HG02759 (cell line): ENCODE data around the gene CTSF.
A peak's percentile ranks its signal among the peaks of the same experiment; 100 is the strongest.
"Not testable (repeated sequence)": the region's sequence is repeated elsewhere in the genome, so short reads cannot be mapped to it uniquely, and the experiment has no call there.

Experiments
- ATAC-seq: cut with Tn5 transposase; IDR thresholded peaks from one replicate; pipeline ENCODE4 v1.9.1; 2021; ENCODE audit warnings: mild to moderate bottlenecking, moderate library complexity; ENCODE audit not compliant: unreplicated experiment

Gene CTSF

GRCh38 chr11:66559866-66560676, 8.3 kb downstream of the CTSF start:
- no peak for ATAC-seq

DNA sequence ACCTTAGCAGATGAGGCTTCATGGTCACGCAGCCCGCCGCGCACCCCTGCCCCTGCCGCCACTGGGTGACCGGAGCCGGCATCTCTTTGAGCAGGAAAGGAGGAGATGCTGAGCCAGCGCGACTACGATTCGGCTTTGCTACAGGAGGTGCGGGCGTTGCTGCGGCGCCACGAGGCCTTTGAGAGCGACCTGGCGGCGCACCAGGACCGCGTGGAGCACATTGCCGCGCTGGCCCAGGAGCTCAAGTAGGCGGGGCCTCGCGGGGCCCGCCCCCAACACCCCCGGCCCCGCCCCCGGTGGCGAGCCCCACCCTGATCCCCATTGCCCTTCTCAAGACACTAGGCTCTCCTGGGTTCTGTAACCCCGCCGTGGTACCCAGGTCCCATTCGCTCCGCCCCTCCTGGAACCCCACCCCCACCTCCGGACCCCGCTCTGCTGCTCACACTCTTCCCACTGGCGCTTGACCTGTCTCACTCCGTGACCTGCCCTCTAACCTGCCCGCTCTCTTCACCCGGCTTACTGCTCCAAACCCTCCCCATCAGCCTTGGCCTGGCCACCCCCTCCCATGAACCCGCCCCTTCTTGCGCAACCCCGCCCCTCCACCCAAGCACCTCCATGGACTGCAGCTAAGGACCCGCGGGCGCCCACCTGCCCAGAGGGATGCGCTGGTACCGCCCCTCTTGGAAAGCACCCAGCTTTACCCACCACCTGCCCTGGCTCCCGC, 9.1 kb downstream of the CTSF start:
- no peak for ATAC-seq

DNA sequence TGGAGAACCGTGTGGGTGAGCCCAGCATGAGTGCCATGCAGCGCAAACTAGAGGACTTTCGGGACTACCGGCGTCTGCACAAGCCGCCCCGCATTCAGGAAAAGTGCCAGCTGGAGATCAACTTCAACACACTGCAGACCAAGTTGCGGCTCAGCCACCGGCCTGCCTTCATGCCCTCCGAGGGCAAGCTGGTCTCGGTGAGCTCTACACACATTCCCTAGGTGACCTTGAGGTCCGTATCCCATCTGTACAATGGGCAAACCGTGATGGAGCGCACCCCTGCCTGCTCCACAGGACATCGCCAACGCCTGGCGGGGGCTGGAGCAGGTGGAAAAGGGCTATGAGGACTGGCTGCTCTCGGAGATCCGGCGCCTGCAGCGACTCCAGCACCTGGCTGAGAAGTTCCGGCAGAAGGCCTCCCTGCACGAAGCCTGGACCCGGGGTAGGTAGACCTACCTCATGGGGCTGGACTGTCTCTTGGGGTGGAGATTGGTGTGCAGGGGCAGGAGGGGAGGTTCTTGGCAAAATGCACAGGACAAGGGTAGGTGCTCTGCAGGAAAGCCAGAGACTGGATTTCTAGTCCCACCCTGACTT, 10.6 kb downstream of the CTSF start:
- ATAC-seq, result no peak

- ATAC-seq, result no peak
Measured at GRCh38 chr11:66556086-66556485, 12.3 kb downstream of the CTSF start.

DNA sequence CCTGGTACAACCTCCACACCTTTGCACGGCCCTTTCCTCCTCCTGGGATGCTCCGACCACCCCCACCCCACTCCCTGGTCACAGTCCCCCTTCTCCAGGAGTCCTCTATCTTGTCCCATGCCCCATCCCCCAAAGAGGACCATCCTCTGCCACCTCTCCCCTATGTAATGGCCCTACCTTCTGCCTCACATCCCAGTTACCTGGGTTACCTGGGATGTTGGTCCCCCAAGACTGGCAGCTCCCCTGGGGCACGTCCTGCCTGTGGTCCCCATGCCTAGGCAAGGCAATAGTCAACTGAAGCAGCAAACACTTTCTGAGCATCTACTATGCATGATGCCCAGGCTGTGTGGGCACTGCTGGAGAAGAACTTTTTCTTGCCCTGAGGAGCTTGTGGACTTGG, 13.0 kb downstream of the CTSF start:
- no peak for ATAC-seq

GRCh38 chr11:66554602-66555001, 13.8 kb downstream of the CTSF start:
- ATAC-seq, result no peak

DNA sequence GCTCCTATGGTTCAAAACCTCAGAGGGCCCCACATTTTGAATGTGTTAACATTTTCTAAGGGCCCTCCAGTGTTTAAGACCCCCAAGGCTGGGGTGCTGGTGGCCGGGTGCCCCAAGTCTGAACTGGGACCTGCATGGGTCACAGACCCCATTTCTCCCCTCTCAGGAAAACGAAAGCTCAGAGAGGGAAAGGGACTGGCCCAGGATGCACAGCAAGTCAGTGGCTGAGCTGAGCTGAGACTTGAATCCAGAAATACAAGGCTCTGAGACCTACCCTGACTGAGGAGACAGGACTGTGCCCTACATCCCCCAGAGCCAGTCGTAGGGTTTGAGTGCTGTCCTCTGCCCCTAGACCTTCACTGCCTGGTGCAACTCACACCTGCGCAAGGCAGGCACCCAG, 17.5 kb downstream of the CTSF start:
- no peak for ATAC-seq

- no peak for ATAC-seq
Measured at GRCh38 chr11:66549696-66550095, 18.7 kb downstream of the CTSF start.

- no peak for ATAC-seq
Measured at GRCh38 chr11:66548774-66549630, 19.4 kb downstream of the CTSF start.

- ATAC-seq, result no peak
Measured at GRCh38 chr11:66548041-66548440, 20.4 kb downstream of the CTSF start.

DNA sequence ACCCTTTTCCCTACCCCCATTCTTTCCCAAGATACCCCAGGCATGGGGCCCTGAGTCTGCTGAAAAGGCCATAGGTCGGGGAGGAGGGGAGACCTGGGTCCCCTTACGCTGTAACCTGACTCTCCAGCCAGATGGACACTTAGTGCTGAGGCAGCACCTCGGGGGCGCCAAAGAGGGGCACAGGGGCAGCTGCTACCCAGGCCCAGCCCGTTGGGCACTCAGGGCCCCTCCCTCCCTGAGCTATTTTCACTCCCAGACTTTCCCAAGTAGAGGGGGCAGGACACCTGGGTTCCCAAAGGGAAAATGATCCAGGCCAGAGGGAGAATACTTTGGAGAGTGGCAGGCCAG, 20.8 kb downstream of the CTSF start:
- ATAC-seq, result no peak

DNA sequence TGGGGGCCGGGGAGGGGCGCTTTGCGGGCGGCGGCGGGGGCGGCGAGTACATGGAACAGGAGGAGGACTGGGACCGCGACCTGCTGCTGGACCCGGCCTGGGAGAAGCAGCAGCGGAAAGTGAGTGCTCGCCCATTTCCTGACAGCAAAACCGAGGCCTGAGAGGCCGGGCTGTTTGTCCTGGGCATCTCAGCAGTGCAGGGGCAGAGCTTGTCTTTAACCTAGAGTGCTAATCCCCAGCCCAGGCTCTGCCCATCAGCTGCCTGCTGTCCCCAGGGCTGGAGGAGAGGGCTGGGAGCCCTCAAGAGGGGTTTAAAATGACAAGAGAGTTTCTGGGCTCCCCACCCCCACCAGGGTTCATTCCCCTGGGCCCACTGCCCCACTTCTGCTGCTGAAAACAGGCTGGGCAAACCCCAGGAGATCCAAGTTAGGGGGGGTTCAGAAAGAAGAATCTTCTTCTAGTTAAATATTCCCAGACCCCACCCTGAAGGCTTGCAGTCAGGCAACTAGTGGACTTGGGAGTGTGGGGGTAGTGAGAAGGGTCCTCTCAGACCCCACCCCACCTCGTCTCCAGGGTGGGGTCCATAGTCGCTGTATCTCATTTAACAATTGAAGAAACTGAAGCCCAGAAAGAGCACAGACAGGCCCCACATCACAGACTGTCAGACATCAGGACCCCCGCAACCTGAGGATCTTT, 21.3 kb downstream of the CTSF start:
- ATAC-seq, result no peak

DNA sequence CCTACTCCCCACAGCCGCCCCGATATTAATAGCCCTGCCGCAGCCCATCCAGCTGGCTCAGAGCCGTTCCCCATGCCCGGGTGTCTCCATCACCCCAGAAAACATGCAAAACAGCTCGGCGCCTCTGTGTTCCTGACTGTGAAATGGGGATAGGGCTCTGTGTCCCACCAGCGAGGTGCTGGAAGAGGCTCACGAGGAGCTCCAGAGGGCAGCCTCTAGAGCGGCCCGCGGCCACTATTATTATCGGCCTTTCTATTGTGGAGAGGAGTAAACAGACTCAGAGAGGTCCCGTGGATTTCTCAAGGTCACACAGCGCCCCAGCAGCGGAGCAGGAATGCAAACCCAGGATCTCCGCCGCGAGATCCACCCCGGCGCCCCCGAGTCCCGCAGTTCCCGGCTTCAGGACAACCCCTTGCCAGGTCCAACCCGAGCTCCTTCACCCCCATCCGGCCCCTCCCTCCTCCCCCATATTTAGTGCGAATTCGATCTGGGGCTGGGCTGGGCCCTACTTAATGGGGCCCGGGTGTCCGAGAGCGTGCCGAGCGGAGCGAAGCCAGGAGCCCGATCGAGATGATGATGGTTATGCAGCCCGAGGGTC, 21.9 kb downstream of the CTSF start, which contains the start of gene ACTN3:
Gene ACTN3, plus strand, starts transcription at position 536 of the 598 bp plus-strand sequence. Its CDS starts 35 bp downstream, at position 571.
- ATAC-seq, result no peak

DNA sequence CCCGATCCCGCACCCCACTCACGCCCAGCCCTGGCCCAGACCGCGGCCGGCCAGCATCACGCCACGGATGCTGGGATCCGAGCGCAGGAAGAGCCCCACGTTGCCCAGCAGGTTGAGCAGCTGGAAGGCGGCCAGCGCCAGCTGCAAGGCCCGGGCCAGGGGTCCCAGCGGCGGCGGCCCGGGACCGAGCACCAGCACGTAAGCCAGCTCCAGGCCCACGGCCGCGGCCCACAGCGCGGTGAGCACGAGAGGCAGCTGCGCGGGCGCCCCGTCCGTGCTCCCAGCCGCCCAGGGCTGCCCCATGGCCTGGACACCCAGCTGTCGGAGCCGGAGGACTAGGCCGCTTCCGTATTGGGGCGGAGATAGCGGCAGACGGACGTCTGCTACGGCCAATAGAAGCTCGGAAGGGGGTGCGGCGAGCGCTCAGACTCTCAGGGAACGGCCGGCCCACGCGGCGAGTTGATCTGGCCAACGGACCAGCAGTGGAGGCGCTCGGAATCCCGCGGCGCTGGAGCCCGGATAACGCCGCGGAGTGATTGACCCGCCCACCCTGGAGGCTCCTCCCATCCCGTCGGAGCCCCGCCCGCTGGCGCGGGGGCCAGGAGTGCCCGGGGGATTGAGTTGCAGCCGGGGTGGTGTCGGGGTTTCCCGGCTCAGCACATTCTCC, 22.6 kb downstream of the CTSF start, which contains the start of gene ZDHHC24:
Gene ZDHHC24, minus strand, starts transcription at position 348 of the 667 bp plus-strand sequence. Its CDS starts 45 bp downstream, at position 303.
- ATAC-seq, result peak; percentile 85

DNA sequence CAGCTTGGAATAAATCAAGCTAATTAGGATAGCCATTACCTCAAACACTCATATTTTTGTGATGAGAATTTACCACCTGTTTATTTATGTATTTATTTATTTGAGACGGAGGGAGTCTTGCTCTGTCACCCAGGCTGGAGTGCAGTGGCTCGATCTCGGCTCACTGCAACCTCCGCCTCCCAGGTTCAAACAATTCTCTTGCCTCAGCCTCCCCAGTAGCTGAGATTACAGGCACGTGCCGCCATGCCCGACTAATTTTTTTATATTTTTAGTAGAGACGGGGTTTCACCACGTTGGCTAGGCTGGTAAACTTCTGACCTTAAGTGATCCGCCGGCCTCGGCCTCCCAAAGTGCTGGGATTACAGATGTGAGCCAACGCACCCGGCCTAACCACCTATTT, 23.5 kb downstream of the CTSF start:
- ATAC-seq, result not testable (repeated sequence)

DNA sequence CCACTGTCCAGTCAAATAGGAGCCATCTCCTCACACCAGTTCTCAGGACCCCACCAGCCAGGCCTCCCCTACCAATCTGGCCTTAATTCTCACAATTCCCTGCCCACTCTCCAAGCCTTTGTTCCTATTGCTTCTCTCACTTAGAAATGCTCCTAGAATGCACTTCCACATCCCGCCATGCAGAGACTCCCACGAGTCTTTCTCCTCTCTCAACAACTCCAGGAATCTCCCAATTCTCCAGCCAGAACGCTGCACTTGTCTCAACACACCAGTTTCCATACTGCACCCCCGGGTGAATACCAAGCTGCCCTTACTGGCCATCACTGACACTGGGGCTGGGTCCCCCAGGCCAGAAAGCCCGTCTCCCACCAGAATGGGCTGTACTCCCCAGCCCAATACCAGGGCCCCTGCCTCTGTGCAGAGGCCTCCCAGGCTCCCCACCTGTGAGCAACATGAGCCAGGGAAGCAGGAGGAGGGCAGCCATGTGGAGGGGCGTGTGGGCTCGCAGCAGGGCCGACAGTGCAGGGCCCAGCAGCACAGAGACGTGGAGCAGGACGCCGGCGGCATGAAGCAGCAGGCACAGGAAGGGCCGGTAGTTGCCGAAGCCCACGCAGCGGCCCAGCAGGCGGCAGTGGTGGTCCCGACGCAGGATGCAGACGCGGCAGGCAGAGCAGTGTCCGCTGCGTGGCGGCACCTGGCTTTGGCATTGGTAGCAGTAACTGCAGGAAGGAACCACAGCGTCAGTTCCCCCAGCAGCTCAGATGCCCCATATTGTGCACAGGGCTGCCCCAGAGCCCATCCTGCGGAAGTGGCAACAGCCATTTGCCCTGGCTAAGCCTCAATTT, 24.9 kb downstream of the CTSF start:
- peak; percentile 32 for ATAC-seq

GRCh38 chr11:66542362-66542761, 26.0 kb downstream of the CTSF start:
- no peak for ATAC-seq

GRCh38 chr11:66541892-66542291, 26.5 kb downstream of the CTSF start:
- ATAC-seq, result no peak
